Loucy (cell line): ENCODE measurements around the gene LRRC26.

ENCODE experiments used
- EZH2phosphoT487 ChIP-seq: fragments of 200-600 bp; IDR thresholded peaks from 2 replicates; pipeline ENCODE4 v1.6.1; 2018; ENCODE audit warnings: antibody characterized with exemption, mild to moderate bottlenecking, moderate library complexity, borderline replicate concordance
- TF ChIP-seq, protein P1 (sequence below): fragments of 200-600 bp; sonication (generic); conservative IDR thresholded peaks from 2 replicates; pipeline ENCODE4 v1.5.1; 2014; ENCODE audit warnings: mild to moderate bottlenecking, antibody characterized with exemption, low read length

DNA sequence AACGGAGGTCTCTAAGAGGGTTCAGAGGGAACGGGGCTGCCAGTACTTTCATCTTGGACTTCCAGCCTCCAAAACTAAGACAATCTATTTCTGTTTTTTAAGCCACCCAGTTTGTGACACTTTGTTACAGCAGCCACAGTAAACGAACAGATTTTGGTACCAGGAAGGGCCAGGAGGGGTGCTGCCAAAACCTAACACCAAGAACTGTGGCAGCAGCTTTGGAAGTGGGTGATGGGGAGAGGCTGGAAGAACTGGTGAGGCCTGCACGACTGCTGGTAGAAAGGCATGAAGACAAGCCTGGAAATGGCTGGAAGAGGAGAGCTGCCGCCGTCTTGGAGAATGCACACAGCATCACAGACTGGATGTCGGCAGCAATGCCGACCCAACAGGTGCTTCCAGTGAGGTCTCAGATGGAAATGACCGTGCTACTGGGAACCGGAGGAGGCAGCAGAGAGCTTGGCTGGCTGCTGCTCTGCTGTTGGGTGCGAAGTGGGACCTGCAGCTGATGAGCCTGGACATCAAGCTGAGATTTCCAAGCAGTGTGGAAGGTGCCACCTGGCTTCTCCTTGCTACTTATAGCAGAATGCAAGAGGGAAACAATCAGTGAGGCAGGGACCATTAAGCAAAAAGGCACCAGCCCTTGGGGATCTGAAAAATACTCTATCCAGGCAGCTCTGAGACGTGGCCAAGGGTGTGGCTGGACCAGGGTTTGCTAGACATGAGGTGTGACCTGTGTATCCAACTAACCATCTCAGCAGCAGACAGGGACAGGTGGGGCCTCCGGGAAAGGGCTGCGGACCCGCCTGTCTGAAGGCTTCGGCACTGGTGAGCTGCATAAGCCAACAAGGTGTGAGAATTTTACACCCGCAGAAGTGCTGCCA, 6.7 kb upstream of the LRRC26 start:
- TF ChIP-seq, protein P1, sequence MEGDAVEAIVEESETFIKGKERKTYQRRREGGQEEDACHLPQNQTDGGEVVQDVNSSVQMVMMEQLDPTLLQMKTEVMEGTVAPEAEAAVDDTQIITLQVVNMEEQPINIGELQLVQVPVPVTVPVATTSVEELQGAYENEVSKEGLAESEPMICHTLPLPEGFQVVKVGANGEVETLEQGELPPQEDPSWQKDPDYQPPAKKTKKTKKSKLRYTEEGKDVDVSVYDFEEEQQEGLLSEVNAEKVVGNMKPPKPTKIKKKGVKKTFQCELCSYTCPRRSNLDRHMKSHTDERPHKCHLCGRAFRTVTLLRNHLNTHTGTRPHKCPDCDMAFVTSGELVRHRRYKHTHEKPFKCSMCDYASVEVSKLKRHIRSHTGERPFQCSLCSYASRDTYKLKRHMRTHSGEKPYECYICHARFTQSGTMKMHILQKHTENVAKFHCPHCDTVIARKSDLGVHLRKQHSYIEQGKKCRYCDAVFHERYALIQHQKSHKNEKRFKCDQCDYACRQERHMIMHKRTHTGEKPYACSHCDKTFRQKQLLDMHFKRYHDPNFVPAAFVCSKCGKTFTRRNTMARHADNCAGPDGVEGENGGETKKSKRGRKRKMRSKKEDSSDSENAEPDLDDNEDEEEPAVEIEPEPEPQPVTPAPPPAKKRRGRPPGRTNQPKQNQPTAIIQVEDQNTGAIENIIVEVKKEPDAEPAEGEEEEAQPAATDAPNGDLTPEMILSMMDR = no peak
- no peak for TF ChIP-seq EZH2phosphoT487
